Lower lobe of right lung (tissue), 2 donors: ENCODE measurements around the gene TMEM169. TPM values are rescaled to one million over a fixed set of nuclear protein-coding genes. Genes with fewer than 3 reads are reported as not detected.

Source experiments
- ATAC-seq, 2 donors: fragments of 200-7000 bp; cut with Tn5 transposase; one replicate each; pipeline ENCODE4 v1.9.1; 2020 to 2022; ENCODE audit warnings: mild to moderate bottlenecking in 2 of 2, moderate library complexity in 2 of 2
- DNase-seq: peaks from one replicate; pipeline ENCODE4 v3.0.0-alpha.2; 2020
- H3K27ac ChIP-seq: fragments of 200-600 bp; one replicate; pipeline ENCODE4 v1.8.0; 2022
- H3K27me3 ChIP-seq: fragments of 200-600 bp; one replicate; pipeline ENCODE4 v1.8.0; 2022; ENCODE audit warnings: low read depth
- H3K36me3 ChIP-seq: fragments of 200-600 bp; one replicate; pipeline ENCODE4 v1.8.0; 2022; ENCODE audit warnings: mild to moderate bottlenecking
- H3K4me1 ChIP-seq: fragments of 200-600 bp; one replicate; pipeline ENCODE4 v1.8.0; 2022
- H3K4me3 ChIP-seq: fragments of 200-600 bp; one replicate; pipeline ENCODE4 v1.8.0; 2022; ENCODE audit warnings: mild to moderate bottlenecking
- H3K9me3 ChIP-seq: fragments of 200-600 bp; one replicate; pipeline ENCODE4 v1.8.0; 2022
- intact Hi-C: fragments of 100-400 bp; cut with DNase I; formaldehyde crosslinking; loops from one replicate; pipeline ENCODE4 v1.11.0; 2022
- total RNA-seq: library from RNA; stranded (reverse); fragmentation: NEBNext Ultra II Directional; extraction: Animal tissue kit (Norgen Biotek cat#: 25700); gene quantifications from one replicate; pipeline ENCODE4 v1.2.1, GENCODE V29; 2021
- TF ChIP-seq, protein P1 (sequence below): fragments of 200-600 bp; IDR thresholded peaks from one replicate; pipeline ENCODE4 v1.8.0; 2022; ENCODE audit warnings: antibody characterized with exemption, mild to moderate bottlenecking
- donor health status: DM: no; HTN: yes; CAD: no; lungs with severe emphysema.

Gene TMEM169
- total RNA-seq, 1 donor from 2014 or later = 1.2 TPM

DNA sequence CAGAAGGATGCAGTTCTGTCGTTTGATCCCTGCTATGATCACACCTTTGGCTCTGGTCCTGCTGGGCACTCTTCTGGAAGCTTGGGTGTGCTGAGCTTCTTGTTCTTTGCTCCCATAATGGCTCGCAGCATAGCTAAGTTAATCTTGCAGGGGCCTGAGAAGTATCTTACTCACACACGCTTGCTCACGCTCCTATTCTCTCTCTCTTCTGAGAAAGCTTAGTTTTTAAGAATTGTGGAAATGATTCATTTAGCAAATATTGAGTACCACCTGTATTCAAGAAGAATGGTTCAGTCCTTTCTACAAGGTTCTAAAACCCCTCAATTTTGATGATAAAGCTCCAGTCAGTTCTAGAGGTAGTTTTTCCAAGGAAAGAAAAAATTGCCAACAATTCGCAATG is 68.0 kb downstream of the TMEM169 start:
- Histone ChIP-seq H3K36me3 (peaks cover 100% of the 10 kb centered on the region), H3K27me3 (no peaks in the 10 kb centered on the region)
- intact Hi-C loops = no loop called here

DNA sequence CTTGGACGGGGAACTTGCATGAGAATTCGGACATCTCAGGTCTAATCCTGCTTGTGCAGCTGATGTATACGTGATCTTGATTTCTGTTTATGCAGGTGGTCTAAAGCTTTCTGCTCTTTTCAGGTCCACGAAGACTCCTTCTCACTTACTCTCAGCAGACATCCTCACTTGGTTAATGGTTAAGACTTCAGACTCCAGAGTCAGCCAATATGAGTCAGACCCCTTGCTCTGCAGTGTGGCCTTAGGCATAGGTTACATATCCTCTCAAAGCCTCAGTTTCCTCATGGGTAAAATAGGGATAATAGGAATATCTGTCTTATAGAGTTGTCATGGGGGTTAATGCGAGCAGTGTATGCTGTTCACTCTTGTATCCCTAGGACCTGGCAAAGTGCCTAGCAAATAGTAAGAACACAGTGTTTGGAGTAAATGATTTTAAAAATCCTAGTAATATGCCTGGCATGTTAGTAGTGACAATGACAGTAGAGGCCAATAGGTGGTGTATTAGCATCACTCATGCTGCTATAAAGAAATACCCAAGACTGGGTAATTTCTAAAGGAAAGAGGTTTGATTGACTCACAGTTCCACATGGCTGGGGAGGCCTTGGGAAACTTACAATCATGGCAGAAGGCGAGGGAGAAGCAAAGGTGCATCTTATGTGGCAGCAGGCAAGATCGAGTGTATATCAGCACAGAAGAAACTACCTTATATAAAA is 69.8 kb downstream of the TMEM169 start:
- Histone ChIP-seq H3K4me1 (no peaks in the 10 kb centered on the region), H3K4me3 (no peak overlapping the region), H3K9me3 (no peaks in the 10 kb centered on the region), H3K36me3 (peaks cover 100% of the 10 kb centered on the region), H3K27ac (no peak overlapping the region), H3K27me3 (no peaks in the 10 kb centered on the region)
- TF ChIP-seq, protein P1, sequence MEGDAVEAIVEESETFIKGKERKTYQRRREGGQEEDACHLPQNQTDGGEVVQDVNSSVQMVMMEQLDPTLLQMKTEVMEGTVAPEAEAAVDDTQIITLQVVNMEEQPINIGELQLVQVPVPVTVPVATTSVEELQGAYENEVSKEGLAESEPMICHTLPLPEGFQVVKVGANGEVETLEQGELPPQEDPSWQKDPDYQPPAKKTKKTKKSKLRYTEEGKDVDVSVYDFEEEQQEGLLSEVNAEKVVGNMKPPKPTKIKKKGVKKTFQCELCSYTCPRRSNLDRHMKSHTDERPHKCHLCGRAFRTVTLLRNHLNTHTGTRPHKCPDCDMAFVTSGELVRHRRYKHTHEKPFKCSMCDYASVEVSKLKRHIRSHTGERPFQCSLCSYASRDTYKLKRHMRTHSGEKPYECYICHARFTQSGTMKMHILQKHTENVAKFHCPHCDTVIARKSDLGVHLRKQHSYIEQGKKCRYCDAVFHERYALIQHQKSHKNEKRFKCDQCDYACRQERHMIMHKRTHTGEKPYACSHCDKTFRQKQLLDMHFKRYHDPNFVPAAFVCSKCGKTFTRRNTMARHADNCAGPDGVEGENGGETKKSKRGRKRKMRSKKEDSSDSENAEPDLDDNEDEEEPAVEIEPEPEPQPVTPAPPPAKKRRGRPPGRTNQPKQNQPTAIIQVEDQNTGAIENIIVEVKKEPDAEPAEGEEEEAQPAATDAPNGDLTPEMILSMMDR = no peak
- DNase-seq (no peak), ATAC-seq (no peak)
- intact Hi-C loops = no loop called here

More for the DNA sequence above, 68.0 kb downstream of the TMEM169 start:
- TF ChIP-seq, protein P1 = no peak
- H3K4me3 ChIP-seq = no peak overlapping the region
- no peak overlapping the region for H3K27ac ChIP-seq
- no peaks in the 10 kb centered on the region for H3K4me1 ChIP-seq
- DNase-seq = no peak
- ATAC-seq = no peak
- no peaks in the 10 kb centered on the region for H3K9me3 ChIP-seq

Other genes starting within 250 kb of the TMEM169 start
- 12.7 TPM for gene MREG, start 68.4 kb upstream of the TMEM169 start, total RNA-seq
- 18.5 TPM for gene PECR, start 110 bp upstream of the TMEM169 start, total RNA-seq
- gene XRCC5, start 27.4 kb downstream of the TMEM169 start, total RNA-seq = 155 TPM